ENCODE data around the gene SLCO3A1.

The SLCO3A1 gene

GRCh38 chr15:91880373-91880772, 26.9 kb downstream of the SLCO3A1 start:
- Histone ChIP-seq H3K27ac (ENCODE audit: extremely low read depth, low read depth, low read length) (no peak overlapping the region), H3K4me1 (ENCODE audit: control insufficient read depth, insufficient read depth, low read length) (no peaks in the 10 kb centered on the region), H3K9me3 (ENCODE audit: control insufficient read depth, insufficient read depth, low read depth, low read length) (no peaks in the 10 kb centered on the region), H3K36me3 (ENCODE audit: control insufficient read depth in 2 of 2, insufficient read depth in 1 of 2, low read length in 2 of 2) (no peaks in the 10 kb centered on the region), H3K4me3 (ENCODE audit: low read depth, low read length) (no peak overlapping the region)
- ChIA-PET POLR2A (no interaction called here), CTCF (no interaction called here)
- TF ChIP-seq ZNF624 (tag by site-specific recombination; IDR thresholded peaks at IDR 0.05) (no peak), HIC1 (tag by site-specific recombination; IDR thresholded peaks at IDR 0.05) (no peak)

DNA sequence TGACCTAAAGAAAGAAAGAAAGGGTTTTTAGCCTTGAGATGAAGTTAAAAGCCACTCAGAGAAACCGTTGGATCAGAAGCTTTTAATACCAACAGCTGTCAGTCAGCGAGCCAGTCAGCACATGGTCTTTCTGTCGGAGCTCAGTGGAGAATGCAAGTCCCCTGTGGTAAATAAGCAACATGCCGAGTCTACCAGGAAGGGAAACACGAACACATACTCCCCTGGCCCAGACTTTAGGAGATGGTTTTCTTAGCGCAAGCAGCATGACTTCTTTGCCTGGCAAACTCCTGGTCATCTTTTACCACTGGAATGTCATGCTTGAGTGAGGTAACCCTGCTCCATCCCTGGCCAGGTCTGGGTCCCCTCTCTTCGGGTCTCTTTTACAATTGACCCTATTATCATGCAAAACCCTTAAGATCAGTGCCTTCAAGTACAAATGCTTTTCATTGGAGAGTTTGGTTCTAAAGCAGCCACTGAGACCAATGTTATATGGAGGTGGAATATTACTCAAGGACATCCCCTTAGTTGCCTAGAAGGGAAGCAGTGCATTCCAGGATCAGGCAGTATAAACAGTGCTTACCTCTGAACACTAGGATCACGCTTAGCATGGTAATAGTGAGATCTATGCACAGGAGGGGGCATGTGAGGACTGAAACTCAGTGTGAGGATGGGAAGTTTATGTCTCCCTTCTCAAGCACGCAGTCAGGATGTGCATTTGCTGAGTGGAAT, 28.2 kb downstream of the SLCO3A1 start:
- POLR2A ChIA-PET: no interaction called here
- no peak overlapping the region for H3K4me3 ChIP-seq (ENCODE audit: low read depth, low read length)
- CTCF ChIA-PET: interaction anchor here (0.6 kb wide), 1 partner anchor 100 kb away, joined by 4 read pairs; no protein-coding TSS in a partner anchor

DNA sequence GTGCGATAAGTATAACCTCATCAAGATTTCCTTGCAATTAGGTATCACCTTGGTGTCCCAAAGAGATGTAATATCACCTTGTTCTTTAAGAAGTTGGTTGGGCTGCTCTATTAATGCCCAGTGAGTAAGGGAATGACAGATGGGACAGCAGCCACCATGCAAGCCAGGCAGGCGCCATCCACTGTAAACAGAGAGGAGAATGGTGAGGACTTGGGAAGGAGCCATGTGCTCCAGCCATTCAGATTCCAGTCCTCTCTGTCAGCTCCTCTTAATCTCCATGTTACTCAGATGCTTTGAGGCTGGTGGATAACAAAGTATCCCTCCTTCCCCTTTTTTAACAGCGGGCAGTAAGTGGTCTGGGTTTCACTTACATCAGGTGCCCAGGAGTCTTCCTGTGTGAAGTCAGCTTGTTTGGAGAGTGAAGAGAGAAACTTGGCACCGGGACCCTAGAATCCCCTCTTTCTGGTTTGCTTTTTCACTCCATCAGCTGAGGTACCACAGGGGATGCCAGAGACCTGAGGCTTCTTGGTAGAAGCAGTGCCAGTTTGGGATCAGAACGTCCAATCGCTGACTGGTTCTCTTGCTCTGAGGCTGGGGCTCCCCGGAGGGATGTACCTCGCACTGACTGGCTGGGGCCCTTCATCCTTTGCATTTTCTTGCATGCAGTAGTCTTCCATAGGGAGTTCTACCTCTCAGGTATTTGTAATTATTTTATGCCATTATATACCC, 29.5 kb downstream of the SLCO3A1 start:
- no peak for TF ChIP-seq HOXD13 (CRISPR knock-in tag; IDR thresholded peaks at IDR 0.05; ENCODE audit: borderline replicate concordance)
- TF ChIP-seq ZNF423 (tag by site-specific recombination; IDR thresholded peaks at IDR 0.05): no peak
- POLR2A ChIA-PET: no interaction called here
- CTCF ChIA-PET: interaction anchor here (0.5 kb wide), 1 partner anchor 658 kb away, joined by 3 read pairs; no protein-coding TSS in a partner anchor

More for the DNA sequence above, 28.2 kb downstream of the SLCO3A1 start:
- Histone ChIP-seq H3K27ac (ENCODE audit: extremely low read depth, low read depth, low read length) (no peak overlapping the region), H3K36me3 (ENCODE audit: control insufficient read depth in 2 of 2, insufficient read depth in 1 of 2, low read length in 2 of 2) (no peaks in the 10 kb centered on the region), H3K4me1 (ENCODE audit: control insufficient read depth, insufficient read depth, low read length) (no peaks in the 10 kb centered on the region), H3K9me3 (ENCODE audit: control insufficient read depth, insufficient read depth, low read depth, low read length) (no peaks in the 10 kb centered on the region)
- TF ChIP-seq ZNF394 (tag by site-specific recombination; IDR thresholded peaks at IDR 0.05; ENCODE audit: borderline replicate concordance): no peak
- TF ChIP-seq, protein P1, sequence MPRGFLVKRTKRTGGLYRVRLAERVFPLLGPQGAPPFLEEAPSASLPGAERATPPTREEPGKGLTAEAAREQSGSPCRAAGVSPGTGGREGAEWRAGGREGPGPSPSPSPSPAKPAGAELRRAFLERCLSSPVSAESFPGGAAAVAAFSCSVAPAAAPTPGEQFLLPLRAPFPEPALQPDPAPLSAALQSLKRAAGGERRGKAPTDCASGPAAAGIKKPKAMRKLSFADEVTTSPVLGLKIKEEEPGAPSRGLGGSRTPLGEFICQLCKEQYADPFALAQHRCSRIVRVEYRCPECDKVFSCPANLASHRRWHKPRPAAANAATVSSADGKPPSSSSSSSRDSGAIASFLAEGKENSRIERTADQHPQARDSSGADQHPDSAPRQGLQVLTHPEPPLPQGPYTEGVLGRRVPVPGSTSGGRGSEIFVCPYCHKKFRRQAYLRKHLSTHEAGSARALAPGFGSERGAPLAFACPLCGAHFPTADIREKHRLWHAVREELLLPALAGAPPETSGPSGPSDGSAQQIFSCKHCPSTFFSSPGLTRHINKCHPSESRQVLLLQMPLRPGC (tag by site-specific recombination; IDR thresholded peaks at IDR 0.05): no peak
- no peak for TF ChIP-seq BCL6B (tag by site-specific recombination; IDR thresholded peaks at IDR 0.05)
- TF ChIP-seq ZNF660 (tag by site-specific recombination; IDR thresholded peaks at IDR 0.05): no peak
- TF ChIP-seq SP2 (tag by site-specific recombination; IDR thresholded peaks at IDR 0.05): no peak
- TF ChIP-seq ZNF423 (tag by site-specific recombination; IDR thresholded peaks at IDR 0.05): no peak
- TF ChIP-seq ZNF169 (tag by site-specific recombination; IDR thresholded peaks at IDR 0.05): no peak
- no peak for TF ChIP-seq ZBTB1 (tag by site-specific recombination; IDR thresholded peaks at IDR 0.05)

More for the DNA sequence above, 29.5 kb downstream of the SLCO3A1 start:
- H3K4me3 ChIP-seq (ENCODE audit: low read depth, low read length): no peak overlapping the region
- no peak overlapping the region for H3K27ac ChIP-seq (ENCODE audit: extremely low read depth, low read depth, low read length)
- H3K4me1 ChIP-seq (ENCODE audit: control insufficient read depth, insufficient read depth, low read length): no peaks in the 10 kb centered on the region
- no peaks in the 10 kb centered on the region for H3K9me3 ChIP-seq (ENCODE audit: control insufficient read depth, insufficient read depth, low read depth, low read length)
- H3K36me3 ChIP-seq (ENCODE audit: control insufficient read depth in 2 of 2, insufficient read depth in 1 of 2, low read length in 2 of 2): no peaks in the 10 kb centered on the region
